HCEC 1CT (cell line): Measurements from ENCODE around the gene NR2F1-AS1.
A peak's percentile ranks its signal among the peaks of the same experiment; 100 is the strongest.
"Not testable (repeated sequence)": the region's sequence is repeated elsewhere in the genome, so short reads cannot be mapped to it uniquely, and the experiment has no call there.

Experiments used
- DNase-seq: peaks from one replicate; pipeline ENCODE4 v3.0.0-alpha.2; 2017

NR2F1-AS1 gene

GRCh38 chr5:93575461-93576414, 5.3 kb downstream of the NR2F1-AS1 start:
- no peak for DNase-seq

- DNase-seq: peak; percentile 25
Measured at GRCh38 chr5:93574491-93575305, 6.3 kb downstream of the NR2F1-AS1 start.

- DNase-seq: no peak
Measured at GRCh38 chr5:93573354-93574351, 7.4 kb downstream of the NR2F1-AS1 start.

GRCh38 chr5:93572608-93573353, 8.2 kb downstream of the NR2F1-AS1 start:
- DNase-seq: no peak

- no peak for DNase-seq
Measured at GRCh38 chr5:93572101-93572607, 8.9 kb downstream of the NR2F1-AS1 start.

GRCh38 chr5:93571114-93571949, 9.7 kb downstream of the NR2F1-AS1 start:
- DNase-seq: no peak

- DNase-seq: no peak
Measured at GRCh38 chr5:93570294-93571113, 10.5 kb downstream of the NR2F1-AS1 start.

GRCh38 chr5:93569300-93570160, 11.5 kb downstream of the NR2F1-AS1 start:
- DNase-seq: no peak

- no peak for DNase-seq
Measured at GRCh38 chr5:93567424-93567823, 13.6 kb downstream of the NR2F1-AS1 start.

- DNase-seq: no peak
Measured at GRCh38 chr5:93566091-93566490, 14.9 kb downstream of the NR2F1-AS1 start.

GRCh38 chr5:93557021-93557604, 23.9 kb downstream of the NR2F1-AS1 start:
- DNase-seq: no peak

- DNase-seq: not testable (repeated sequence)
Measured at GRCh38 chr5:93549594-93549993, 31.4 kb downstream of the NR2F1-AS1 start.

- DNase-seq: no peak
Measured at GRCh38 chr5:93545872-93546271, 35.1 kb downstream of the NR2F1-AS1 start.

GRCh38 chr5:93532370-93532769, 48.6 kb downstream of the NR2F1-AS1 start:
- DNase-seq: peak; percentile 87

GRCh38 chr5:93521815-93522214, 59.2 kb downstream of the NR2F1-AS1 start:
- not testable (repeated sequence) for DNase-seq

- DNase-seq: peak; percentile 33
Measured at GRCh38 chr5:93519740-93520139, 61.3 kb downstream of the NR2F1-AS1 start.

GRCh38 chr5:93517828-93518227, 63.2 kb downstream of the NR2F1-AS1 start:
- DNase-seq: no peak

GRCh38 chr5:93513298-93513697, 67.7 kb downstream of the NR2F1-AS1 start:
- no peak for DNase-seq
